Ectodermal cell (in vitro differentiated cells): ENCODE data around the gene NUDT5.

Source experiments
- H3K27ac ChIP-seq: 2 replicates; pipeline ENCODE4 v1.7.0; 2013; ENCODE audit warnings: mild to moderate bottlenecking, low read depth, low read length; ENCODE audit not compliant: insufficient read depth, poor library complexity, severe bottlenecking
- H3K27me3 ChIP-seq: 2 replicates; pipeline ENCODE4 v1.7.0; 2013; ENCODE audit warnings: mild to moderate bottlenecking, low read length; ENCODE audit not compliant: insufficient read depth, control insufficient read depth, poor library complexity, severe bottlenecking
- H3K36me3 ChIP-seq: one replicate; pipeline ENCODE4 v1.7.0; 2013; ENCODE audit warnings: low read length; ENCODE audit not compliant: control insufficient read depth, insufficient read depth
- H3K4me1 ChIP-seq: one replicate; pipeline ENCODE4 v1.7.0; 2013; ENCODE audit warnings: low read length; ENCODE audit not compliant: control insufficient read depth, insufficient read depth
- H3K4me3 ChIP-seq: 2 replicates; pipeline ENCODE4 v1.7.0; 2013; ENCODE audit warnings: low read depth, low read length, control low read depth; ENCODE audit not compliant: insufficient read depth
- H3K9me3 ChIP-seq: 2 replicates; pipeline ENCODE4 v1.7.0; 2013; ENCODE audit warnings: mild to moderate bottlenecking, low read length, moderate library complexity; ENCODE audit not compliant: control insufficient read depth
- WGBS, 2 experiments: methylation state at CpG; one replicate each; pipeline ENCODE4 v1.1.7; 2013; ENCODE audit warnings: missing lambda C conversion rate in 2 of 2; 5-methylcytosine and 5-hydroxymethylcytosine counted together

The NUDT5 gene

GRCh38 chr10:12205082-12205481 is 9.4 kb upstream of the NUDT5 start:
- 87 to 92% methylated on average over 3 of the region's 3 CpGs for WGBS, 2 experiments
- Histone ChIP-seq H3K27me3 (no peaks in the 10 kb centered on the region), H3K36me3 (peaks cover 27% of the 10 kb centered on the region), H3K4me3 (no peak overlapping the region), H3K9me3 (no peaks in the 10 kb centered on the region), H3K4me1 (no peaks in the 10 kb centered on the region), H3K27ac (no peak overlapping the region)

GRCh38 chr10:12202226-12202625 is 6.5 kb upstream of the NUDT5 start:
- H3K27me3 ChIP-seq: no peaks in the 10 kb centered on the region
- H3K9me3 ChIP-seq: no peaks in the 10 kb centered on the region
- peaks cover under 1% of the 10 kb centered on the region for H3K4me1 ChIP-seq
- WGBS, 2 experiments: 91 to 96% methylated on average over 4 of the region's 5 CpGs
- no peak overlapping the region for H3K27ac ChIP-seq
- no peak overlapping the region for H3K4me3 ChIP-seq
- H3K36me3 ChIP-seq: peaks cover 24% of the 10 kb centered on the region

- Histone ChIP-seq H3K4me1 (peaks cover 5% of the 10 kb centered on the region), H3K27me3 (no peaks in the 10 kb centered on the region), H3K36me3 (peaks cover 23% of the 10 kb centered on the region), H3K27ac (no peak overlapping the region), H3K9me3 (no peaks in the 10 kb centered on the region), H3K4me3 (no peak overlapping the region)
- whole genome bisulfite sequencing, 2 experiments: 92 to 93% methylated on average over 3 of the region's 3 CpGs
Measured at GRCh38 chr10:12201543-12201942, 5.9 kb upstream of the NUDT5 start.

GRCh38 chr10:12200850-12201249 is 5.2 kb upstream of the NUDT5 start:
- H3K4me1 ChIP-seq: peaks cover 5% of the 10 kb centered on the region
- no peaks in the 10 kb centered on the region for H3K9me3 ChIP-seq
- 97 to 98% methylated on average over 5 of the region's 5 CpGs for WGBS, 2 experiments
- no peak overlapping the region for H3K27ac ChIP-seq
- H3K36me3 ChIP-seq: peaks cover 23% of the 10 kb centered on the region
- no peak overlapping the region for H3K4me3 ChIP-seq
- no peaks in the 10 kb centered on the region for H3K27me3 ChIP-seq

GRCh38 chr10:12198156-12198555 is 2.5 kb upstream of the NUDT5 start:
- Histone ChIP-seq H3K27me3 (no peaks in the 10 kb centered on the region), H3K27ac (no peak overlapping the region), H3K4me1 (peaks cover 17% of the 10 kb centered on the region), H3K36me3 (peaks cover 15% of the 10 kb centered on the region), H3K9me3 (no peaks in the 10 kb centered on the region), H3K4me3 (no peak overlapping the region)
- WGBS, 2 experiments: 97 to 100% methylated on average over 1 to 2 of the region's 2 CpGs

- Histone ChIP-seq H3K36me3 (peaks cover 10% of the 10 kb centered on the region), H3K9me3 (no peaks in the 10 kb centered on the region), H3K4me3 (peak overlapping the region; percentile 88), H3K27me3 (no peaks in the 10 kb centered on the region), H3K4me1 (peaks cover 17% of the 10 kb centered on the region), H3K27ac (peak overlapping the region; percentile 61)
- WGBS, 2 experiments: 13% methylated on average over 12 to 15 of the region's 15 CpGs
Measured at GRCh38 chr10:12196531-12197211, 980 bp upstream of the NUDT5 start.

- WGBS, 2 experiments: 1% methylated on average over 12 of the region's 12 CpGs
Measured at GRCh38 chr10:12195281-12195602, 449 bp downstream of the NUDT5 start.

GRCh38 chr10:12194752-12195271 is 879 bp downstream of the NUDT5 start:
- peak overlapping the region; percentile 88 for H3K4me3 ChIP-seq
- H3K27me3 ChIP-seq: no peaks in the 10 kb centered on the region
- WGBS, 2 experiments: 6% methylated on average over 27 of the region's 27 CpGs
- no peak overlapping the region for H3K27ac ChIP-seq
- peaks cover 17% of the 10 kb centered on the region for H3K4me1 ChIP-seq
- peaks cover 10% of the 10 kb centered on the region for H3K36me3 ChIP-seq
- no peaks in the 10 kb centered on the region for H3K9me3 ChIP-seq

More at GRCh38 chr10:12195281-12195602, 449 bp downstream of the NUDT5 start:
- Histone ChIP-seq H3K27me3 (no peaks in the 10 kb centered on the region), H3K4me3 (peak overlapping the region; percentile 88), H3K4me1 (peaks cover 17% of the 10 kb centered on the region), H3K9me3 (no peaks in the 10 kb centered on the region), H3K36me3 (peaks cover 10% of the 10 kb centered on the region), H3K27ac (no peak overlapping the region)

GRCh38 chr10:12193193-12193592 is 2.5 kb downstream of the NUDT5 start:
- no peaks in the 10 kb centered on the region for H3K27me3 ChIP-seq
- 96% methylated on average over 5 of the region's 5 CpGs for WGBS, 2 experiments
- no peaks in the 10 kb centered on the region for H3K9me3 ChIP-seq
- H3K4me3 ChIP-seq: no peak overlapping the region
- H3K27ac ChIP-seq: no peak overlapping the region
- peaks cover 17% of the 10 kb centered on the region for H3K4me1 ChIP-seq
- H3K36me3 ChIP-seq: no peaks in the 10 kb centered on the region

GRCh38 chr10:12191715-12192114 is 4.0 kb downstream of the NUDT5 start:
- H3K4me3 ChIP-seq: no peak overlapping the region

More at GRCh38 chr10:12191715-12192114, 4.0 kb downstream of the NUDT5 start:
- 97 to 100% methylated on average over 3 of the region's 3 CpGs for WGBS, 2 experiments
- Histone ChIP-seq H3K36me3 (no peaks in the 10 kb centered on the region), H3K27ac (no peak overlapping the region), H3K27me3 (no peaks in the 10 kb centered on the region), H3K4me1 (peaks cover 12% of the 10 kb centered on the region), H3K9me3 (no peaks in the 10 kb centered on the region)
